Fibroblast of skin of left biceps (primary cell): ENCODE results near the gene ZSCAN18.
"Not testable (repeated sequence)": the region's sequence is repeated elsewhere in the genome, so short reads cannot be mapped to it uniquely, and the experiment has no call there.

Experiments used
- DNase-seq, 2 experiments: peaks; one replicate each; pipeline ENCODE4 v3.0.0-alpha.2; 2013; ENCODE audit warnings: low read depth in 2 of 2

Gene ZSCAN18, protein sequence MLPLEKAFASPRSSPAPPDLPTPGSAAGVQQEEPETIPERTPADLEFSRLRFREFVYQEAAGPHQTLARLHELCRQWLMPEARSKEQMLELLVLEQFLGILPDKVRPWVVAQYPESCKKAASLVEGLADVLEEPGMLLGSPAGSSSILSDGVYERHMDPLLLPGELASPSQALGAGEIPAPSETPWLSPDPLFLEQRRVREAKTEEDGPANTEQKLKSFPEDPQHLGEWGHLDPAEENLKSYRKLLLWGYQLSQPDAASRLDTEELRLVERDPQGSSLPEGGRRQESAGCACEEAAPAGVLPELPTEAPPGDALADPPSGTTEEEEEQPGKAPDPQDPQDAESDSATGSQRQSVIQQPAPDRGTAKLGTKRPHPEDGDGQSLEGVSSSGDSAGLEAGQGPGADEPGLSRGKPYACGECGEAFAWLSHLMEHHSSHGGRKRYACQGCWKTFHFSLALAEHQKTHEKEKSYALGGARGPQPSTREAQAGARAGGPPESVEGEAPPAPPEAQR

DNA sequence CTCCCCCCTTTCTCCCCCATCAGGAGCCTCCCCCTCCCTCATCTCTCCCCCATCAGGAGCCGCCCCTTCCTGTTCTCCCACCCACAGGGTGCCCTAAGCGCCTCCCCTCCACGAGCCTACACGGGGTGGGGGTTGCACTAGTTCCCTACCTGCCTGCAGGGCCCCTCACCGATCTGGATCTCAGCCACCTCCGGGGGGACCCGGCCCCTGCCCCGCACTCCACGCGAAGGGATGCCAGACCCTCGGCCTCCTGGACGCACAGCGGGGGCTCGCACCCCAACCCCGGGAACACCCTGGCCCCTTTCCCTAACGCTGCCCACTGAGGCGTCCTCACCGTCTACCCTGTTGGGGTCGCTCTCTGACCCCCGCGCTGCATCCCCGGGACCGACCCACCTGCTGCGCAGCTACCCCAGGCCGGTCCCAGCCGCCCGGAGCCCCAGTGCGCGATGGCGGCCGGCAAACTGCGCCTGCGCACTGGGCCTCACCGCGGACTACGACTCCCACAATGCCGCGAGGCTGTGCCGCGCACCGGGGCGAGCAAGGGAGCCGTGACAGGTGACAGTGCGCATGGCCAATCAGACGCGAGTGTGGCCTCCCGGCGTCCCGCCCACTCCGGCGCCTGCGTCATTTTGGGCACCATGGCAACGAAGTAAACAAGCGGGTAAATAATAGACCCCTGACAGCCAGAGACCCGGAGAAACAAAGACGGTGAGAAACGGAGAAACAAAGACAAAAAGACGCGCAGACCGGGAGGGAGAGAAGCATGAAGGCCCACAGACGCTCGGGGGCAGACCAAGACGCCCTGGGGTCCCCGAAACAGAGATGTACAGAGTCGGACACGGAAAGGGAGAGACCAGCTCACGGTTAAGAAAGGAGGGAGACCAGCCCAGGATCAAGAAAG lies at the start of gene ZSCAN18:
Gene ZSCAN18 (minus strand): TSS at position 451 of the 901 bp plus-strand sequence. CDS start 7,964 bp downstream, outside the sequence.
- DNase-seq, result peak; percentile 86 to 87

- DNase-seq, result not testable (repeated sequence)
Observed at GRCh38 chr19:58147475-58147874, 49.4 kb upstream of the ZSCAN18 start.

DNA sequence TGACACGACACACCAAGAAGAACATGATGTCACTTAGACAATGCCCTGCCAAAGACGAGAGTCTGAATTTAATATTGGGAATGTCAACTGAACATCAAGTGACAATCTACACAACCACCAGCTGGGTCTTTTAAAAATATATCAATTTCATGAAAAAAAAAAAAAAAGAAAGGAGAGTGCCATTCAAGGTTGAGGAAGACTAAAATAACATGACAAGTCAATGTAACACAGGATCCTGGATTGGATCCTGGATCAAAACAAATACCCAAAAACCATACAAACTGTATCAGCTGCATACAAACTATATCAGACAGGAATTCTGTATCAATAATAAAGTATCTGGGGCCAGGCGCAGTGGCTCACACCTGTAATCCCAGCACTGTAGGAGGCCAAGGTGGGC lies 47.8 kb upstream of the ZSCAN18 start:
- DNase-seq, result no peak

DNA sequence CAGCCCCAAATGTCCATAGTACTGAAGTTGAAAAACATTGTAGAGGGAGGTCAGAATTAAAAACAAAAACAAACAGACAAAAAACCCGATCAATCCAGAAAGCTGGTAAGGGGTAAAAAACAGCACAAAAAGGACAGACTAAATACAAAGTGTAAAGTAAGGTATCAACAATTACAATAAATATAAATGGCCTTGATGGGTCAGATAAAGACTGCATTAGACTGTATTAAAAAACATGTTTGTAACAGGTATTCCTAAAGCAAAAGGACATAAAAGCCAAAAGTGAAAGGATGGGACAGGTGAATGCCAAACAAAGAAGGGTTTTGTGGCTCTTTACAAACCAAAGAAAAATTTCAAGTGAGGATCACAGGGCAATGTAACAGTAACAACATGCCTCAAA lies 36.2 kb upstream of the ZSCAN18 start:
- DNase-seq, result no peak

- no peak for DNase-seq
Observed at GRCh38 chr19:58129284-58129683, 31.3 kb upstream of the ZSCAN18 start.

GRCh38 chr19:58128041-58128685 lies 30.1 kb upstream of the ZSCAN18 start:
- DNase-seq, result no peak

GRCh38 chr19:58123354-58123753 lies 25.3 kb upstream of the ZSCAN18 start:
- no peak for DNase-seq

DNA sequence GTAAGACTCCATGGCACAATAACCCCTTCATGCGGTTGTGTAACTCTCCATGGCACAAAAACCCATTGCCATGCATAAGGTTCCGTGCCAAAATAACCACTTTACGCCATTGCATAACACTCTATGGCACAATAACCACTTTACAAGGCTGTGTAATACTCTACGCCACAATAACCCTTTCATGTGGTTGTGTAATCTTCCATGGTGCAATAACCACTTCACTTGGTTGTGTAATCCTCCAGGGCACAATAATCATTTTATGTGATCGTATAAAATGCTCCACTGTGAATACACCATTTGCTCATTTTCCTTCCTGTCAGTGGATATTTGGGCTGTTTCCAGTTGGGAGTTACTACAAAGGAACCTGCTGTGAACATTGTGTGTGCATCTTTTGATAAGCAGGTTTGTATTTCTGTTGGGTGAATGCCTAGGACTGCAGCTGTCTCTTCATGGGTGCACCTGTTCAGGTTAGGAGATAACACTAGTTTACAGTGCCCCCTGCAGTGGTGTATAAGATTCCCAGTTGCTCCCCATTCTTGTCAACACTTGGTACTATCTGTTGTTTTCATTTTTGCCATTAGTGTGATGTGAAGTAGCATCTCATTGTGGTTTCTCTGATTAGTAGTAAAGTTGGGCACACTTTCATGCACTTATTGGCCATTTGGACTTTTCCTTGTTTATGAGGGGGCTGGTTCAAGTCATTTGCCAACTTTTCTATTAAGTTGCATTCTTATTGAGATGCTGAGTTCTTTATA lies 21.1 kb upstream of the ZSCAN18 start:
- DNase-seq, result no peak

GRCh38 chr19:58117841-58118575 lies 20.0 kb upstream of the ZSCAN18 start:
- no peak for DNase-seq

GRCh38 chr19:58108546-58108817 lies 10.5 kb upstream of the ZSCAN18 start:
- no peak for DNase-seq

- no peak for DNase-seq
Observed at GRCh38 chr19:58107778-58108545, 9.9 kb upstream of the ZSCAN18 start.

DNA sequence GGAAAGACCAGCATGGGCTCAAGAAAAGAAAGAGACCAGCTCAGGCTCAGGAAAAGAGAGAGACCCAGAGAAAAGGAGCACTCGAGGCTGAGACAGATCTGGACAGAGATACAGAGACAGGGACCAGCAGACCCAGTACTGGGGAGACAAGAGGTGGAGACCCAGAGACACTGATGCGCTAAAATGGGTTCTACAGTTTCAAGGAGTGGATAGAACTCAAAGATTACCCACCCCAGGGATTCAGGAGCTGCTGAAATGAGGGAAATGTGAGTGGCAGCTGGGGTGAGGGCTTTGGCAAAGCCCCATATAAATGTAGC lies 609 bp upstream of the ZSCAN18 start:
- DNase-seq, result no peak

- no peak for DNase-seq
Observed at GRCh38 chr19:58097349-58097748, 682 bp downstream of the ZSCAN18 start.

DNA sequence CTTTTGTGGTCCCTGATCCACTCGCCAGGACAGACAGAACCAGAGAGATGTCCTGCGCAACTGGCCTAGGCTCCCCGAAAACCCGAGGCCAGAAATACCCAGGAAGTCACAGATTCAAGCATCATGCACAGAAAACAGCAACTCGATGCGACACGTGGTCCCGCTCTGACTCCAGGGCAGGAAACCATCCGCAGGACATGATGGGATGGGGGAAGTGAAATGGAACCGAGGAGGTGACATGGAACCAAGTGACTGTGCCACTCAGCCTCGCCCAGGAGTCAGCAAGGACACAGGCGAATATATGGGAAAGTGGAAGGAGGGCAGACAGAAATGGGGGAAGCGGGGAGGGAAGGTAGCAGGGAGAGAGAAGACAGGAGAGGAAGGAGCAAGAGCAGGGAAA lies 1.1 kb downstream of the ZSCAN18 start:
- DNase-seq, result no peak

- no peak for DNase-seq
Observed at GRCh38 chr19:58095328-58095727, 2.7 kb downstream of the ZSCAN18 start.

GRCh38 chr19:58093071-58093470 lies 5.0 kb downstream of the ZSCAN18 start:
- DNase-seq, result no peak

GRCh38 chr19:58091251-58091995 lies 6.6 kb downstream of the ZSCAN18 start:
- no peak for DNase-seq

GRCh38 chr19:58089846-58090245 lies 8.2 kb downstream of the ZSCAN18 start:
- no peak for DNase-seq

DNA sequence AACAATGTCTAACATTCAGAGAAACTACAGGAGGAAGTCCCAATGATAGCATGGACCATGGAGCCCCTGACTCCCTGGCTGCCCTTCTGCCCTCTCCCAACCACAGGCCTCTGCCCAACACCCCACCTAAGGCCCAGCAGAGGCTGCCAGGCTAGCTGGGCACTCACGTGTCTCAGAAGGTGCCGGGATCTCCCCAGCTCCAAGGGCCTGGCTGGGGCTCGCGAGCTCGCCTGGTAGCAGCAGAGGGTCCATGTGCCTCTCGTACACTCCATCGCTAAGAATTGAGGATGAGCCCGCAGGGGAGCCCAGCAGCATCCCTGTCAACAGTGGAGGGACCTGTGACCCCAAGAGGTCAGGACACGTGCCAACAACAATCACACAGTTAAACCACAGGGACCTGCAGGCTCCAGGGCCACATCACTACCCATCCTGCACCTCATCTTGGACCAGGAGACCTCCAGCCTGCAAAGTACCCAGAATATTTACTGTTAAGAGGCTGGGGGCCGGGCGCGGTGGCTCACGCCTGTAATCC lies 9.4 kb downstream of the ZSCAN18 start:
- no peak for DNase-seq
